ENCODE measurements around the gene LAPTM4A. TPM values are rescaled to one million over a fixed set of nuclear protein-coding genes. Genes with fewer than 3 reads are reported as not detected.
"Not testable (repeated sequence)": the region's sequence is repeated elsewhere in the genome, so short reads cannot be mapped to it uniquely, and the experiment has no call there.

Gene LAPTM4A
- total RNA-seq, 2 donors from 2014 or later: 285 to 291 TPM

GRCh38 chr2:20092226-20092900, 40.9 kb upstream of the LAPTM4A start:
- WGBS, 2 experiments (ENCODE audit: insufficient coverage in 1 of 2, insufficient read length in 1 of 2): 96 to 97% methylated on average over 13 to 15 of the region's 15 CpGs
- H3K36me3 Mint-ChIP-seq (ENCODE audit: low read depth): no peaks in the 10 kb centered on the region
- H3K27me3 Mint-ChIP-seq (ENCODE audit: insufficient read depth): no peaks in the 10 kb centered on the region
- no peaks in the 10 kb centered on the region for H3K27me3 ChIP-seq (ENCODE audit: control insufficient read depth, insufficient read depth, low read length, poor library complexity, severe bottlenecking)
- no peak overlapping the region for H3K9ac ChIP-seq (ENCODE audit: extremely low read depth, low read length, poor library complexity, severe bottlenecking)
- H3K4me1 Mint-ChIP-seq: peaks cover 31% of the 10 kb centered on the region
- no peaks in the 10 kb centered on the region for H3K36me3 ChIP-seq (ENCODE audit: control insufficient read depth, insufficient read depth, low read length)
- no peak overlapping the region for H3K27ac Mint-ChIP-seq
- no peaks in the 10 kb centered on the region for H3K9me3 ChIP-seq (ENCODE audit: control insufficient read depth, low read length)
- no peak overlapping the region for H3K27ac ChIP-seq (ENCODE audit: low read depth, low read length)
- no peak overlapping the region for H3K4me3 ChIP-seq (ENCODE audit: low read length)
- peaks cover 7% of the 10 kb centered on the region for H3K4me1 ChIP-seq (ENCODE audit: control insufficient read depth, insufficient read depth, low read length)
- no peak overlapping the region for H3K4me3 Mint-ChIP-seq
- DNase-seq: no peak
- H3K9me3 Mint-ChIP-seq: no peaks in the 10 kb centered on the region
- TF ChIP-seq CTCF (conservative IDR thresholded peaks at IDR 0.05): no peak

- Histone ChIP-seq H3K27me3 (ENCODE audit: control insufficient read depth, insufficient read depth, low read length, poor library complexity, severe bottlenecking) (no peaks in the 10 kb centered on the region), H3K36me3 (ENCODE audit: control insufficient read depth, insufficient read depth, low read length) (no peaks in the 10 kb centered on the region), H3K4me3 (ENCODE audit: low read length) (no peak overlapping the region), H3K4me1 (ENCODE audit: control insufficient read depth, insufficient read depth, low read length) (peaks cover 7% of the 10 kb centered on the region), H3K9me3 (ENCODE audit: control insufficient read depth, low read length) (no peaks in the 10 kb centered on the region), H3K27ac (ENCODE audit: low read depth, low read length) (no peak overlapping the region), H3K9ac (ENCODE audit: extremely low read depth, low read length, poor library complexity, severe bottlenecking) (no peak overlapping the region)
- no peak overlapping the region for H3K4me3 Mint-ChIP-seq
- no peak overlapping the region for H3K27ac Mint-ChIP-seq
- H3K4me1 Mint-ChIP-seq: peaks cover 31% of the 10 kb centered on the region
- H3K36me3 Mint-ChIP-seq (ENCODE audit: low read depth): no peaks in the 10 kb centered on the region
- no peak for TF ChIP-seq CTCF (conservative IDR thresholded peaks at IDR 0.05)
- H3K9me3 Mint-ChIP-seq: no peaks in the 10 kb centered on the region
- 88 to 90% methylated on average over 10 to 11 of the region's 11 CpGs for WGBS, 2 experiments (ENCODE audit: insufficient coverage in 1 of 2, insufficient read length in 1 of 2)
- no peak for DNase-seq
- H3K27me3 Mint-ChIP-seq (ENCODE audit: insufficient read depth): no peaks in the 10 kb centered on the region
Measured at GRCh38 chr2:20091305-20091991, 40.0 kb upstream of the LAPTM4A start.

GRCh38 chr2:20089715-20090464, 38.5 kb upstream of the LAPTM4A start:
- Histone ChIP-seq H3K9ac (ENCODE audit: extremely low read depth, low read length, poor library complexity, severe bottlenecking) (no peak overlapping the region), H3K4me3 (ENCODE audit: low read length) (no peak overlapping the region), H3K9me3 (ENCODE audit: control insufficient read depth, low read length) (no peaks in the 10 kb centered on the region), H3K27me3 (ENCODE audit: control insufficient read depth, insufficient read depth, low read length, poor library complexity, severe bottlenecking) (no peaks in the 10 kb centered on the region), H3K27ac (ENCODE audit: low read depth, low read length) (no peak overlapping the region), H3K36me3 (ENCODE audit: control insufficient read depth, insufficient read depth, low read length) (no peaks in the 10 kb centered on the region), H3K4me1 (ENCODE audit: control insufficient read depth, insufficient read depth, low read length) (peaks cover 7% of the 10 kb centered on the region)
- Mint-ChIP-seq H3K36me3 (ENCODE audit: low read depth) (no peaks in the 10 kb centered on the region), H3K4me1 (peaks cover 31% of the 10 kb centered on the region), H3K27me3 (ENCODE audit: insufficient read depth) (no peaks in the 10 kb centered on the region), H3K4me3 (no peak overlapping the region), H3K9me3 (no peaks in the 10 kb centered on the region), H3K27ac (no peak overlapping the region)
- no peak for TF ChIP-seq CTCF (conservative IDR thresholded peaks at IDR 0.05)
- DNase-seq: no peak
- 92 to 100% methylated on average over 6 to 9 of the region's 9 CpGs for WGBS, 2 experiments (ENCODE audit: insufficient coverage in 1 of 2, insufficient read length in 1 of 2)

DNA sequence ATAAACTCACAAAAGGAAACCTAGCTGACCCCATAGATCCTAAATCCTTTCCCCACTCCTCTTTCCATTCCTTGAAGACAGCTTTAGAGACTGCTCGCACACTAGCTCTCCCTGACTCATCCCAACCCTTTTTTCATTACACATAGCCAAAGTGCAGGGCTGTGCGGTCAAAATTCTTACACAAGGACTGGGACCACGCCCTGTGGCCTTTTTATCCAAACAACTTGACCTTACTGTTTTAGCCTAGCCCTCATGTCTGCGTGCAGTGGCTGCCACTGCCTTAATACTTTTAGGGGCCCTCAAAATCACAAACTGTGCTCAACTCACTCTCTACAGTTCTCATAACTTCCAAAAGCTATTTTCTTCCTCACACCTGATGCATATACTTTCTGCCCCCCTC, 34.5 kb upstream of the LAPTM4A start:
- not testable (repeated sequence) for H3K9me3 ChIP-seq (ENCODE audit: control insufficient read depth, low read length); H3K4me3 ChIP-seq (ENCODE audit: low read length); H3K27me3 Mint-ChIP-seq (ENCODE audit: insufficient read depth); H3K36me3 Mint-ChIP-seq (ENCODE audit: low read depth); H3K4me3 Mint-ChIP-seq; H3K27ac Mint-ChIP-seq; DNase-seq; H3K4me1 ChIP-seq (ENCODE audit: control insufficient read depth, insufficient read depth, low read length); H3K9me3 Mint-ChIP-seq; H3K27me3 ChIP-seq (ENCODE audit: control insufficient read depth, insufficient read depth, low read length, poor library complexity, severe bottlenecking); H3K36me3 ChIP-seq (ENCODE audit: control insufficient read depth, insufficient read depth, low read length); H3K27ac ChIP-seq (ENCODE audit: low read depth, low read length); H3K9ac ChIP-seq (ENCODE audit: extremely low read depth, low read length, poor library complexity, severe bottlenecking)
- peaks cover 21% of the 10 kb centered on the region for H3K4me1 Mint-ChIP-seq
- WGBS, 2 experiments (ENCODE audit: insufficient coverage in 1 of 2, insufficient read length in 1 of 2): 83 to 94% methylated on average over 1 to 4 of the region's 4 CpGs

- peaks cover 11% of the 10 kb centered on the region for H3K4me1 ChIP-seq (ENCODE audit: control insufficient read depth, insufficient read depth, low read length)
- 95 to 97% methylated on average over 7 to 8 of the region's 8 CpGs for WGBS, 2 experiments (ENCODE audit: insufficient coverage in 1 of 2, insufficient read length in 1 of 2)
- not testable (repeated sequence) for H3K9me3 ChIP-seq (ENCODE audit: control insufficient read depth, low read length); DNase-seq; H3K36me3 ChIP-seq (ENCODE audit: control insufficient read depth, insufficient read depth, low read length); H3K4me3 Mint-ChIP-seq; H3K36me3 Mint-ChIP-seq (ENCODE audit: low read depth); H3K9ac ChIP-seq (ENCODE audit: extremely low read depth, low read length, poor library complexity, severe bottlenecking); H3K27ac Mint-ChIP-seq; H3K27ac ChIP-seq (ENCODE audit: low read depth, low read length); H3K27me3 ChIP-seq (ENCODE audit: control insufficient read depth, insufficient read depth, low read length, poor library complexity, severe bottlenecking); H3K27me3 Mint-ChIP-seq (ENCODE audit: insufficient read depth); H3K4me3 ChIP-seq (ENCODE audit: low read length); H3K9me3 Mint-ChIP-seq
- H3K4me1 Mint-ChIP-seq: peaks cover 20% of the 10 kb centered on the region
Measured at GRCh38 chr2:20082812-20083211, 31.4 kb upstream of the LAPTM4A start.

Data from endodermal cell (in vitro differentiated cells).